DMS153 treated with DMSO at 0.1 percent for 48 hours (cell line): ENCODE data around the gene ALPG.
"Not testable (repeated sequence)": the region's sequence is repeated elsewhere in the genome, so short reads cannot be mapped to it uniquely, and the experiment has no call there.

ENCODE experiments used
- DNase-seq: peaks from one replicate; lab custom pipeline; 2025; ENCODE audit not compliant: unreplicated experiment; lab: John Stamatoyannopoulos, UW

The ALPG gene

GRCh38 chr2:232419245-232420072 is 12.8 kb downstream of the ALPG start:
- DNase-seq: no peak

DNA sequence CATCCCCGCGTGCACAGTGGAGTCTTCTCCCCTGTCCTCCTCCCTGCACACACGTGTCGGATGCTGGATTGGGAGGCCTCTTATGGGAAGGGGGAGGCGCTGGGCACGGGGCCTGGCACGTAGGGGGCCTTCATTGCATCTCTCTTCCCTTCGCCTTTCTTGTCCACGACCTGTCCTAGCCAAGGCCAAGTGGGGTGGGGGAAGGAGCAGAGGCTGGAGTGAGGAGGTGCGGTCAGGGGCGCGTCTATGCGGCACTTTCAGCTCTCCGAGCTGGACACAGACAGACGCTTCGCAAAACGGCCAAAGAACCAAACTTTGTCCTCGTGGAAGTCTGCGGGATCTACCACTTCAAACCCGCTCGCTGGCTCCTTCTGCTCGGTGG is 13.4 kb downstream of the ALPG start:
- no peak for DNase-seq

DNA sequence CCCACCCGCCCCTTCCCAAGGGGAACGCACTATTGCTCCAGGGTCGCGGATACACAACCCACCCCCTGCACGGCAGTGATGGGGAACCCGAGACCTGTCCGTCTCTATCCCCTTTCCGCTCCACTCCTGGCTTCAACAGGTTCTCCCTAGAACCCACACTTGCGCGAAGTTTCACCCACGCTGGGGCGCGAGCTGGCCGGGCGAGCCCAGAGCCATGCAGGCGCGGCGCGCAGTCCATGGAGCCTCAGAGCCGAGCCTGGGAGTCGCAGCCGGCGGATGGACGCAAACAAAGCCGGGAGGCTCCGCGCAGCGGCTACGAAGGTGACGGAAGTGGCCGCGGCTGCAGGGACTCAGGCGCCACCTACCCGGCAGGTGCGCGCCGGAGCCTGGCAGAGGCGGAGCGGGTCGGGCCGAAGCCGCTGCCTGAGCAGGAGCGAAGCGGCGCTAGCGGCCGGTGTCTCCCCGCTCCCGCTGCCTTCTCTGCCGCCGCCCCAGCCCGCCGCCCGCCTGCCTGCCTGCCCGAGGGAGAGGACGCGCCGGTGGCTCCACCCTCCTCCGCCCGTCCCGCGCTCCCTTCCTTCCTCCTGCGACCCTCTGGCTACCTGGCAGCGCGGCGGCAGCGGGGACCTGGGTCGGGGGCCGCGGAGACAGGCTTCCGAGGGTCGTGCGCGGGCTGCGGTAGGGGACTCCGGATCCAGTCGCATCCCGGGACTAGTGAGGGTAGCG is 14.0 kb downstream of the ALPG start:
- peak; percentile 43 for DNase-seq

GRCh38 chr2:232421189-232421785 is 14.6 kb downstream of the ALPG start:
- DNase-seq: no peak

DNA sequence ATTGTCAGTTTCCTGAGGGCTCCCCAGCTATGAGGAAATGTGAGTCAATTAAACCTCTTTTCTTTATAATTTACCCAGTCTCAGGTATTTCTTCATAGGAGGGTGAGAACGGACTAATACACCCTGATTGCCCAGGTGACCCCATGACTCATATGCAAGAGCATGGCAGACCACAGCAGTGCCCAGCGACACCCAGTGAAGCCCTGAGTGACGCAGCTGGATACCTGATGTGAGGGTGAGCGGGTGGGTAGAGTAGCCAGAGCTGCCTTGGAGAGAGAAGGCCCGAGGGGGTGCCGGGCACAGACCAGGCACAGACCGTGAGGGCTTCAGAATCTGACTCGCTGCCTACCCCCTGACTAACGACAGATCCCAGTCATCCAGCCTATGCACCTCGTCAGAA is 15.4 kb downstream of the ALPG start:
- DNase-seq: no peak

DNA sequence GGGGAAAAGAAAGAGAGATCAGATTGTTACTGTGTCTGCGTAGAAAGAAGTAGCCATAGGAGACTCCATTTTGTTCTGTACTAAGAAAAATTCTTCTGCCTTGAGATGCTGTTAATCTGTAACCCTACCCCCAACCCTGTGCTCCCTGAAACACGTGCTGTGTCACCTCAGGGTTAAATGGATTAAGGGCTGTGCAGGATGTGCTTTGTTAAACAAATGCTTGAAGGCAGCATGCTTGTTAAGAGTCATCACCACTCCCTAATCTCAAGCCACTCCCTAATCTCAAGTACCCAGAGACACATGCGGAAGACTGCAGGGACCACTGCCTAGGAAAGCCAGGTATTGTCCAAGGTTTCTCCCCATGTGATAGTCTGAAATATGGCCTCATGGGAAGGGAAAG is 16.4 kb downstream of the ALPG start:
- not testable (repeated sequence) for DNase-seq

DNA sequence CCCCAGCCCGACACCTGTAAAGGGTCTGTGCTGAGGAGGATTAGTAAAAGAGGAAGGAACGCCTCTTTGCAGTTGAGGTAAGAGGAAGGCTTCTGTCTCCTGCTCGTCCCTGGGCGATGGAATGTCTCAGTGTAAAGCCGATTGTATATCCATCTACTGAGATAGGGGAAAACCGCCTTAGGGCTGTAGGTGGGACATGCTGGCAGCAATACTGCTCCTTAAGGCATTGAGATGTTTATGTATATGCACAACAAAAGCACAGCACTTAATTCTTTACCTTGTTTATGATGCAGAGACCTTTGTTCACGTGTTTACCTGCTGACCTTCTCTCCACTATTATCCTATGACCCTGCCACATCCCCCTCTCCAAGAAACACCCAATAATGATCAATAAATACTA is 16.8 kb downstream of the ALPG start:
- not testable (repeated sequence) for DNase-seq

GRCh38 chr2:232431705-232432590 is 25.3 kb downstream of the ALPG start:
- no peak for DNase-seq

DNA sequence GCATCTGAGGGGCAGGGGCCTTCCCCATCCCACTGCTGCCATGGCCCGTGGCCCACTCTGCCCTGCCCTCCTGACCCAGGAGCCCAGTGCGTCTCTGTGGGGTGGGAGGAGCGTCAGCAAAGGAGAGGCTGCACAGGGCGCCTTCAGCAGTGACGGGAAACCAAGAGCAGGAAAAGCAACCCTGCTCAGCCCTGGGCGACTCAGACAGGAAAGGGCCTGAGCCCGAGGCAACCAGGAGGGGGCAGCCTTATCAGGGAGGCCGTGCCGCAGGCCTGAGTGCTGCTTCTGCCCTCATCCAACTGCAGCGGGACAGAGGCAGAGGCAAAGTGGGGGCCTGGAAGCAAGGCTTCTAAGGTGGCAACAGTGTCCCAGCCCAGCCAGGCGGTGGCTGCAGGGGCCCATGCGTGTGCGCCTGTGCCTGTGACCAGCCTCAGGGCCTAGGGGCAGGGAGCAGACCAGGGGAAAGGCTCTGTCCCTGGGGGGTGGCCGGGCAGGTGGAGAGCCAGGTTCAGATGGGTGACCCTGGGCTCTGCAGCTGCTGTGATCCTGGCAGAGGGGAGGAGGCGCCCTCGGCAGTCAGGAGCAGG is 26.0 kb downstream of the ALPG start:
- DNase-seq: no peak

DNA sequence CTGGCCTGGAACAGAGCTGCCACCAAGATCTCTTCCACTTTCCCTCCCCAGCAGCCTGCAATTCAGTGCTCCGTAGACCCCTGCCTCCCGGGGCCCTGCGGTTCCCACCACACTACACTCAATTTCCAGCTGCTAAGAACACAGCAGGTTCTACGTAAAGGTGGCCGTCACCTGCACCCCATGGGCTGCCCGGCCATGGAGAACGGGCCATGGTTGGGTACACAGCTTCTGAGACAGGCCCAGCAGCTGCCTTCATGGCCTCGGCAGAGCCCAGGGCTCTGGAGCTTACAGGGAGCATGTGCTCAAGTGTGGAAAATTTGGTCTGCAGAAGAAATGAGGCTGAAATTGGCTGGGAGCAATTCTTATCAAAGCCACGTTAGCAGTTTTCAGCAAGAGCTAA is 27.0 kb downstream of the ALPG start:
- DNase-seq: not testable (repeated sequence)

DNA sequence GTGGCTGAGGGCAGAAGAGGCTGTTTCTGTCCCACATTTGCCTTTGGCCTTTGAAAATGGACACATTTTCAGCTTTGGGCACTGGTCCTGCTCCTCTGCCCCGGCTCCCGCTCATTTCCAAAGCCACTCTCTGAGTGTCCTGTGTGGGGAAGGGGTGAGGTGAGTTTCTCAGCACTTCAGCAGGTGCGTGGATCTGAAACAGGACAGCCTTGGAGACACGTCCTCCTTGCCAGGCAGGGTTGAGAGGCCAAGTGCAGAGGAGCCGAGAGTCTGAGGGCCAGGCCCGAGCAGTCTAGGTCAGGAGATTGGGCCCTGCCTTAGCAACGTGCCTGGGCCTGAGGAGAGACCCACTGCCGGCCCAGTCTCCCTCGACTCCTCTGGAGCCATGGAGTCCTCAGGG is 27.4 kb downstream of the ALPG start:
- DNase-seq: no peak

- DNase-seq: no peak
Measured at GRCh38 chr2:232434563-232435374, 28.1 kb downstream of the ALPG start.

DNA sequence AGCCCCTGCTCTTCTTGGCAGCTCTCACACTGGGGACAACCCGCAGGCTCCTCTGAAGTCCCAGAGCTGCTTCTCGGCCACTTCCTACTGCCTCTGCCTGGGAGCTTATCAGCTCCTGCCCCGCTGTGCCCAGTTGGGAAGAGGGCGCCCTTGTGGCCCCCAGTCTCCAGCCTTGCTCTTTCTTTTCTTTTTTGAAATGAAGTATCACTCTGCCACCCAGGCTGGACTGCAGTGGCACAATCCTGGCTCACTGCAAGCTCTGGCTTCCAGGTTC is 28.7 kb downstream of the ALPG start:
- no peak for DNase-seq

DNA sequence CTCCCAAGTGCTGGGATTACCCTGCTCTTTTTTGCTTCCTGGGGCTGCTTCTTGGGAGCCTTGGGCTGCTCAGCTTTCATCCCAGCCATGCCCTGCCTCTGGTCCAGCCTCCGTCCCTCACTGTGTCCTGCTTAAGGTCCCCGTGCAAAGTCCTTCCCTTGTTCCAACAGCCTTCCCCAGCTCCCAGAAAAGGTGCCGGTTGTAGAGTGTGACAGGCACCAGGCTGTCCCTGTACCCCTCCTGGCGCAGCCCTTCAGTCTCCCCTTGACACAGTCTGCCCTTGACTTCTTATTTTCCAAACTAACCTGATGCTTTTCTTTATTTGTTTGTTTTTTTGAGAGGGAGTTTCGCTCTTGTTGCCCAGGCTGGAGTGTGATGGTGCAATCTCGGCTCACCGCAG is 29.2 kb downstream of the ALPG start:
- no peak for DNase-seq

DNA sequence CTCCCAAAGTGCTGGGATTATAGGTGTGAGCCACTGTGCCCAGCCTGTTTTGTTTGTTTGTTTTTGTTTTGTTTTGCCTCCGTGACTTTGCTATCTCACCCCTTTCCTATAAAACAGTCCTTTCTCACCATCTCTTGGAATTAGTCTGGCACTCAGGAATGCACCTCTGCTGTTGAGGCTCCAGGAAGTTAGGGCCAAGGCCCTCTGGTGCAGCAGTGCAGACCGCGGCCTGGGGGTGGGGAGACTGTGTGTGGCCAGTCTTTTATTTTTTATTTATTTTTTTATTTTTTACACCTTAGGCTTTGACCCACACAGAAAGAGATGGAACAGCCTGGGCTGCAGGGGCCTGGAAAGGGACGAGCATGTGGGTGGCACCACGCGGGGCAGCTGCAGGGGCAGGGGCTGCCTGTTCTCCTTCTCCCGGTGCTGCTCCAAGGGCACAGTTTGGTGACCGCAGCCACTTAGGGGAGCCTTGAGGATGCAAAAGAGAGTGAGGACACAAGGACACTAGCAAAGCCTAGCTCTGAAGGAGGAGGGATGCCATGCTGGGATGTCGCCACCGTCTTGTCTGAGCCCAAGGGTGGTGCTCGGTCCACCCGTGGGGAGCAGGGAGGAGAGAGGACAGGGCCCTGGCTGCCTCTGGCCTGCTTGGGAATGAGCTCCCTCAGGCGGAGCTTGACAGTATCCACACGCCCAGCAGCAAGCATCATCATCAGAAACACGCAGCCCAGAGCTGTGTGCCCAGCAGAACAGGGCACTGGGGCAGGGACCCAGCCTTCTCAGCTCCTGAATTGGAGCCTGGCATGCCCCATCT is 29.9 kb downstream of the ALPG start:
- DNase-seq: no peak

DNA sequence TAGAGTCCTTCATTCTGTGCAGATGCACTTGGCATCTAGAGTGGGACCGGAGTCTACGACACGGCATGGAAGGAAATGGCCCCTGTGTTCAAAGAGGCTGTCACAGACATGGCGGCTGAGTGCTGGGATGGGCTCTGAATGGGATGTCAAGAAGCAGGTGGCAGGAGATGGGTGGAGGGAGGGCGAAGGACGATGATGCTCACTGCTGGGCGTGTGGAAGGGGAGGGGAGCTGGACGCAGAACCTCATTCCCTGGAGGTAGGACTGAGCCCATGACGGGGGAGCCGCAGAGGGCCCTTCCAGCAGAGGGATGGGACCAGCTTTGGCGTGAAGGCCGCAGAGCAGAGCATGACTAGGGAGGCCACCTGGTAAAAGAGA is 30.5 kb downstream of the ALPG start:
- no peak for DNase-seq

DNA sequence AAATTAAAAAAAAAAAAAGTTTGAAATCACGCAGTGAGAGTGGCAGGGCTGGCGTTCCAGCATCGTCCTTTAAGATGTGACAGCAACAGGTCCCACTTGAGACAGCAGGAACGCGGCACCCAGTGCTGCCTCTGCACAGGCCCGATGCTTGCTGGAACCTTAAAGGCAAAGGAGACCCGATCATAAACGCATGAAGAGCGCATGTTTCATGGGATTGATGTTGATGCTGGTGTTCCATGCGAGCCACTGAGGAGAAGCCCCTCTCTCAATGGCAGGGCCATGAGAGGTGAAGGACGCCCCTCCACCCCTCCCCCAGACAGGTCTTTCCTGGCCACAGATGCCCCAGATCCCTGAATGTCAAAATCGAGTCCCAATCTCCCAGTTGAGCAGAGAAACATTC is 31.4 kb downstream of the ALPG start:
- no peak for DNase-seq

DNA sequence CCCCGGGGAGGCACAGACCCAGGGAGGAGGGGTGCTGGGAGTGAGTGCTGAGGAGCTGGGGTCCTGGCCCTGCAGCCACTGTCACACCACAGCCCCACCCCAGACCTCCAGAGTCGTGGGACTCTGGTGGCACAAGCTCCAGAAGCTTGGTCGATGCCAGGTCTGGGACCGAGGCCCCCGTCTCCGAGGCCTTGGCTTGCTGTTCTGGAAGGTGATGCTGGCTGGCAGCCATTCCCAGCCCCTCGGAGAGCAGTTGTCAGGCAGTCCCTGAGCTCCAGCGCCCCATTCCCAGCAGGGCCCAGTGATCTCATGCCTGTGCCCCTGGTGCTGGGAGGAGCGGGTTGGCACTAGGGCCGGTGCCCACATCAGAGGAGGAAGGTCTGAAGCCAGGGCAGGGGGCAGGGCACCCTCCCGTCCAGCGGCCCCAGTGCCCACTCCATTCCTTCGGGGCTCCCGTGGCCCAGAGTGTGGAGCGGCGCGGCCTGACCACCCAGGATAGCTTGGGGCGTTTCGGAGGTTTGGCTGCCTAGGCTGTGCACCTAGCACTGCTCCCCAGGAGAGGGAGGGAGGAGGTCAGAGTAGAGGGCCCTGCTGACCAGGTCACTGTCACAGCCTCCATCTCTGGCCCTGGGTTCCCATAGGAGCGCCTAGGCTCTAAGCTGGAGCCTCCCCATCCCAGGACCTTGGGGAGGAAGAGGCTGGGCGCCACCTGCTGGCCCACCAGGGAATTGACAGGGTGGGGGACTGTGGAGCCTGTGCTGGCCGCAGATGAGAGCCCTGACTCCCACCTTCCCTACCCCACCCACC is 32.5 kb downstream of the ALPG start:
- DNase-seq: no peak

- DNase-seq: no peak
Measured at GRCh38 chr2:232439758-232440135, 33.1 kb downstream of the ALPG start.
